ENCODE measurements around the gene PHLDB1. TPM values are rescaled to one million over a fixed set of nuclear protein-coding genes. Genes with fewer than 3 reads are reported as not detected.

Gene PHLDB1
- polyA plus RNA-seq, 2 of the 4 experiments (the other 2 are of a cell fraction): 5.9 to 20.0 TPM

GRCh38 chr11:118621784-118622375 is 14.5 kb downstream of the PHLDB1 start:
- DNase-seq (ENCODE audit: low read depth in 1 of 2, low spot score in 1 of 2) (no peak), ATAC-seq (no peak), FAIRE-seq (no peak)
- TF ChIP-seq FOSL2 (IDR thresholded peaks at IDR 0.05) (no peak), FOSL2 (CRISPR knock-in tag; IDR thresholded peaks at IDR 0.05) (no peak), POLR2A (IDR thresholded peaks at IDR 0.05; ENCODE audit: low read length) (no peak), KDM1A (IDR thresholded peaks at IDR 0.05; ENCODE audit: low read depth) (no peak), JUNB (IDR thresholded peaks at IDR 0.05) (no peak)
- ChIA-PET CTCF (interaction anchor here (0.7 to 20.3 kb wide), 6 partner anchors 16 to 335 kb away, joined by 3 to 224 read pairs (median 4); partner anchors contain the start of gene PHLDB1), POLR2A (interaction anchor here (2.0 kb wide), 1 partner anchor 14 kb away, joined by 14 read pairs; the partner anchor contains the start of gene PHLDB1)
- Histone ChIP-seq H3K9me3 (no peaks in the 10 kb centered on the region), H3K4me1 (peaks cover 78% of the 10 kb centered on the region), H3K4me2 (peak overlapping the region; percentile 48), H3K4me3 (no peak overlapping the region), H3K27ac (peak overlapping the region; percentile 69 to 92)
- 80% methylated on average over 3 of the region's 4 CpGs for WGBS (ENCODE audit: missing lambda C conversion rate)

- peak; percentile 81 to 84 for ATAC-seq
Observed at GRCh38 chr11:118622376-118623268, 15.2 kb downstream of the PHLDB1 start.

DNA sequence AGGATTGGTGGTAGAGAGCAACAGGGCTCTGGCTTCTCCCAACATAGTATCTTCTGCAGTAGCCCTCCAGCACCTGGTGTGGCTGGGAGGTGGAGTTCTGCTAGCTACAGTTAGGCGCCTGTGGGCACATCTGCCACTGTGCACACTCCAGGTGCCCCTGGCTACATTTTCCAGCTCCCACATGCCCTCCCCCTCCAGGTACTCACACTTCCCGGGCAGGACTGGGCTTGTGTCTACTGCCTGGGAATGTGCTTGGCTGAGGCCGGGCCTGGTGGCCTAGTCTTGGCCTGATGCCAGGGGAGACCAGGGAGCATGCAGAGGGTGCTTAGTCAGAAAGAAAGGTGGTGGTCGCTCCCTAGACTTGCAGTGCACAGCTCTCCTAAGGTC is 15.8 kb downstream of the PHLDB1 start:
- 0 out of 5 replicates have a peak, but pooled peaks of 1 of the 2 experiments have one; percentile 2 for TF ChIP-seq JUN (IDR thresholded peaks at IDR 0.05)
- TF ChIP-seq EHF (CRISPR knock-in tag; IDR thresholded peaks at IDR 0.05): no peak
- Histone ChIP-seq H3K27ac (peak overlapping the region; percentile 69 to 92), H3K4me2 (peak overlapping the region; percentile 48), H3K4me3 (no peak overlapping the region), H3K4me1 (peaks cover 70% of the 10 kb centered on the region), H3K9me3 (no peaks in the 10 kb centered on the region)
- no peak; a peak in 1 of 6 replicates for ATAC-seq
- DNase-seq (ENCODE audit: low read depth in 1 of 2, low spot score in 1 of 2): peak in 1 of 2 experiments; percentile 32
- CTCF ChIA-PET: interaction anchor here (0.9 to 20.3 kb wide), 3 partner anchors 9 to 36 kb away, joined by 3 to 224 read pairs (median 9); partner anchors contain the start of gene PHLDB1
- FAIRE-seq: no peak
- 33% methylated on average over 3 of the region's 4 CpGs for WGBS (ENCODE audit: missing lambda C conversion rate)
- POLR2A ChIA-PET: interaction anchor here (0.5 to 2.0 kb wide), 3 partner anchors 13 to 410 kb away, joined by 3 to 14 read pairs (median 4); partner anchors contain the start of gene PHLDB1

More at GRCh38 chr11:118622376-118623268, 15.2 kb downstream of the PHLDB1 start:
- 30% methylated on average over 8 of the region's 9 CpGs for WGBS (ENCODE audit: missing lambda C conversion rate)
- 0 out of 5 replicates have a peak, but pooled peaks of 1 of the 2 experiments have one; percentile 30 for TF ChIP-seq JUN (IDR thresholded peaks at IDR 0.05)
- no peak for TF ChIP-seq ESRRA (IDR thresholded peaks at IDR 0.05; ENCODE audit: borderline replicate concordance, low read length)
- TF ChIP-seq USF2 (IDR thresholded peaks at IDR 0.05): 0 out of 2 replicates have a peak, but pooled peaks have one; percentile 35
- no peak for TF ChIP-seq BCL3 (IDR thresholded peaks at IDR 0.05)
- TF ChIP-seq FOXS1 (CRISPR knock-in tag; IDR thresholded peaks at IDR 0.05): no peak
- TF ChIP-seq RFX5 (IDR thresholded peaks at IDR 0.05): no peak
- TF ChIP-seq, protein P1, sequence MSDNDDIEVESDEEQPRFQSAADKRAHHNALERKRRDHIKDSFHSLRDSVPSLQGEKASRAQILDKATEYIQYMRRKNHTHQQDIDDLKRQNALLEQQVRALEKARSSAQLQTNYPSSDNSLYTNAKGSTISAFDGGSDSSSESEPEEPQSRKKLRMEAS (IDR thresholded peaks at IDR 0.05): peak; percentile 61
- ChIA-PET POLR2A (interaction anchor here (0.5 to 2.0 kb wide), 3 partner anchors 13 to 411 kb away, joined by 3 to 14 read pairs (median 4); partner anchors contain the start of gene PHLDB1), CTCF (interaction anchor here (0.7 to 20.3 kb wide), 6 partner anchors 10 to 334 kb away, joined by 3 to 224 read pairs (median 4); partner anchors contain the start of gene PHLDB1)
- no peak for FAIRE-seq
- H3K4me3 ChIP-seq: no peak overlapping the region
- peak overlapping the region; percentile 48 for H3K4me2 ChIP-seq
- no peaks in the 10 kb centered on the region for H3K9me3 ChIP-seq
- peak; percentile 38 to 74 for DNase-seq (ENCODE audit: low read depth in 1 of 2, low spot score in 1 of 2)
- H3K4me1 ChIP-seq: peaks cover 76% of the 10 kb centered on the region
- H3K27ac ChIP-seq: peak overlapping the region; percentile 69 to 92
